ENCODE measurements around the gene AHSP. TPM values are rescaled to one million over a fixed set of nuclear protein-coding genes. Genes with fewer than 3 reads are reported as not detected.
A peak's percentile ranks its signal among the peaks of the same experiment; 100 is the strongest.
"Not testable (repeated sequence)": the region's sequence is repeated elsewhere in the genome, so short reads cannot be mapped to it uniquely, and the experiment has no call there.

Gene AHSP
- total RNA-seq, 1 donor from 2014 or later: not detected

DNA sequence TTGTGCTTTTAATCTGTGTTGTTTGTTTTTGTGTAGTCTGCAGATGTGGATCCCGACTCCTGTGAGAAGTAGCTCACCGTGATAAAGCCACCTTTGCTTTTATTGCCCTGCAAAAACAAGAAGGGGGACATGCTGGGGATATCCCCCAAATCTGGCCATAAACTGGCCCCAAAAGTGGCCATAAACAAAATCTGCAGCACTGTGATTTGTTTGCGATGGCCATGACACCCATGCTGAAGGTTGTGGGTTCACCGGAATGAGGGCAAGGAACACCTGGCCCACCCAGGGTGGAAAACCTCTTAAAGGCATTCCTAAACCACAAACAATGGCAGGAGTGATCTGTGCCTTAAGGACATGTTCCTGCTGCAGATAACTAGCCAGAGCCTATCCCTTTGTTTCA is 15.1 kb downstream of the AHSP start:
- Mint-ChIP-seq H3K9me3 (peaks cover 23% of the 10 kb centered on the region), H3K4me1 (ENCODE audit: low read depth) (no peaks in the 10 kb centered on the region), H3K4me3 (no peak overlapping the region), H3K27me3 (ENCODE audit: insufficient read depth) (peaks cover 14% of the 10 kb centered on the region), H3K27ac (no peak overlapping the region), H3K36me3 (ENCODE audit: low read depth) (no peaks in the 10 kb centered on the region)
- no peak for DNase-seq (ENCODE audit: low spot score)
- intact Hi-C loops (cut with micrococcal nuclease): no loop called here

GRCh38 chr16:31561426-31562233 is 33.9 kb downstream of the AHSP start:
- intact Hi-C loops (cut with micrococcal nuclease): no loop called here
- Mint-ChIP-seq H3K4me3 (no peak overlapping the region), H3K36me3 (ENCODE audit: low read depth) (no peaks in the 10 kb centered on the region), H3K9me3 (no peaks in the 10 kb centered on the region), H3K4me1 (ENCODE audit: low read depth) (no peaks in the 10 kb centered on the region), H3K27ac (no peak overlapping the region), H3K27me3 (ENCODE audit: insufficient read depth) (peaks cover 2% of the 10 kb centered on the region)
- no peak for DNase-seq (ENCODE audit: low spot score)

DNA sequence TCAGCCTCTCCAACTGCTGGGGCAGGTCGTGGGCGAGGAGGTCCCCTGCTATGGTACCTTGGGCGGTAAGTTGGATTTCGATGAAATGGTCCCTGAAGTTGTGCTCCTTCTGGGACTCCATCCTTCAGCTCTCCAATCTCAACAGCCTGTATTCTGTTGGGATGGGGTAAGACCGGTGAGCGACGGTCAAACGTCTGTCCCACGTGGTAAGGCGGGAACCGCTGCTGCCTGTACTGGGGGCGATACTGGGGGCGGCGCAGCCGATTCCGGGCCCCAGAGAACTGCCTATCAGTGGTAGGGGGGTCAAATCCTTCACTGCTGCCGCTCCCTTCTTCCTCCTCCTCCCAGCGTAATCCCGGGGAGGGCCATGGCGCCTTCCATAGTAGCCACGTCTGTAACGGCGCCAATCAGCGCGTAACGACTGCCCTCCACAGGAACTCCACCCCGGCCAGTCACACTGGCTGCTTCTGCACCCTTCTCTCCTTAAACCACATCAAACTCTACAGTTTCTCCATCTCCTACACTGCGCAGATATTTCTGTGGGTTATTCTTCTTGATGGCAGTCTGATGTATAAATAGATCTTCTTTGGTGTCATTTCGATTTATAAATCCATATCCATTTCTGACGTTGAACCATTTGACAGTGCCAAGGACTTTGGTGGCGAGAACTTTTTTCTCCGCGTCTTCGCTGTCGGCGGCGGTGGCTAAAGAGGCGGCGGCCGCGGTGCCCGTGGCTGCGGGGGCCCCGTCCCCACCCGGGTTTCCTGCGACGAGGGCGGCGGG is 41.1 kb downstream of the AHSP start:
- intact Hi-C loops (cut with micrococcal nuclease): no loop called here
- Mint-ChIP-seq H3K27ac (no peak overlapping the region), H3K4me1 (ENCODE audit: low read depth) (no peaks in the 10 kb centered on the region), H3K36me3 (ENCODE audit: low read depth) (no peaks in the 10 kb centered on the region), H3K9me3 (peaks cover 23% of the 10 kb centered on the region), H3K4me3 (peak overlapping the region; percentile 16), H3K27me3 (ENCODE audit: insufficient read depth) (peaks cover 32% of the 10 kb centered on the region)
- no peak for DNase-seq (ENCODE audit: low spot score)

- H3K9me3 Mint-ChIP-seq: peaks cover 27% of the 10 kb centered on the region
- peaks cover 32% of the 10 kb centered on the region for H3K27me3 Mint-ChIP-seq (ENCODE audit: insufficient read depth)
- H3K4me1 Mint-ChIP-seq (ENCODE audit: low read depth): no peaks in the 10 kb centered on the region
These were observed 41.6 kb downstream of the AHSP start for GRCh38 chr16:31569360-31569717.

GRCh38 chr16:31572821-31573220 is 45.1 kb downstream of the AHSP start:
- no peak overlapping the region for H3K27ac Mint-ChIP-seq
- peaks cover 22% of the 10 kb centered on the region for H3K27me3 Mint-ChIP-seq (ENCODE audit: insufficient read depth)
- no peaks in the 10 kb centered on the region for H3K36me3 Mint-ChIP-seq (ENCODE audit: low read depth)
- no peaks in the 10 kb centered on the region for H3K4me1 Mint-ChIP-seq (ENCODE audit: low read depth)
- intact Hi-C loops (cut with micrococcal nuclease): no loop called here
- DNase-seq (ENCODE audit: low spot score): no peak
- H3K9me3 Mint-ChIP-seq: peaks cover 38% of the 10 kb centered on the region
- no peak overlapping the region for H3K4me3 Mint-ChIP-seq

More at GRCh38 chr16:31569360-31569717, 41.6 kb downstream of the AHSP start:
- no peak for DNase-seq (ENCODE audit: low spot score)
- Mint-ChIP-seq H3K36me3 (ENCODE audit: low read depth) (no peaks in the 10 kb centered on the region), H3K27ac (no peak overlapping the region), H3K4me3 (no peak overlapping the region)
- intact Hi-C loops (cut with micrococcal nuclease): no loop called here

DNA sequence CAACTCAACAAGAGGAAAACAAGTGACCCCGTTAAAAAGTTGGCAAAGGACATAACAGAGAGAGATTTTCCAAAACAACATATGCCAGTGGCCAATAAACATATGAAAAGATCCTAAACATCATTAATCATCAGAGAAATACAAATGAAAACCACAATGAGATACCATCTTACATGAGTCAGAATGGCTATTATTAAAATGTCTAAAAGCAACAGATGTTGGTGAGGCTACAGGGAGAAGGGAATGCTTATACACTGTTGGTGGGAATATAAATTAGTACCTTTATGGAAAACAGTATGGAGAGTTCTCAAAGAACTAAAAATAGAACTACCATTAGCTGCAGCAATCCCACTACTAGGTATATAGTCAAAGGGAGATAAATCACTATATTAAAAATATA is 46.5 kb downstream of the AHSP start:
- H3K4me1 Mint-ChIP-seq (ENCODE audit: low read depth); H3K27ac Mint-ChIP-seq; DNase-seq (ENCODE audit: low spot score); H3K4me3 Mint-ChIP-seq; intact Hi-C loops (cut with micrococcal nuclease); H3K36me3 Mint-ChIP-seq (ENCODE audit: low read depth): not testable (repeated sequence)
- Mint-ChIP-seq H3K27me3 (ENCODE audit: insufficient read depth) (peaks cover 15% of the 10 kb centered on the region), H3K9me3 (peaks cover 49% of the 10 kb centered on the region)

DNA sequence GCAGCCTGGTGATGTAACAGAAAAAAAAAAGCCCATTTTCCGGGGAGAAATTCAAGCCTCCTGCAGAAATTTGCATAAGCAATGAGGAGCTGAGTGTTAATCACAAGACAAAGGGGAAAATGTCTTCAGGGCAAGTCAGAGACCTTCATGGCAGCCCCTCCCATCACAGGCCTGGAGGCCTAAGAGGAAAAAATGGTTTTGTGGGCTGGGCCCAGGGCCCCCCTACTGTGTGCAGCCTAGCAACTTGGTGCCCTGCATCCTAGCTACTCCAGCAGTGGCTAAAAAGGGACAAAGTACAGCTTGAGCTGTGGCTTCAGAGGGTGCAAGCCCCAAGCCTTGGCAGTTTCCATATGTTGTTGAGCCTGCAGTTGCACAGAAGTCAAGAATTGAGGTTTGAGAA is 49.7 kb downstream of the AHSP start:
- H3K27ac Mint-ChIP-seq: no peak overlapping the region
- DNase-seq (ENCODE audit: low spot score): no peak
- intact Hi-C loops (cut with micrococcal nuclease): no loop called here
- no peak overlapping the region for H3K4me3 Mint-ChIP-seq
- no peaks in the 10 kb centered on the region for H3K4me1 Mint-ChIP-seq (ENCODE audit: low read depth)
- H3K36me3 Mint-ChIP-seq (ENCODE audit: low read depth): no peaks in the 10 kb centered on the region
- peaks cover 50% of the 10 kb centered on the region for H3K9me3 Mint-ChIP-seq
- peaks cover 2% of the 10 kb centered on the region for H3K27me3 Mint-ChIP-seq (ENCODE audit: insufficient read depth)

Other genes with a start within 250 kb of the AHSP start
- 63.8 and 65.0 TPM in 2 replicates for gene ITGAX, start 172.7 kb upstream of the AHSP start, total RNA-seq
- gene ITGAD, start 134.6 kb upstream of the AHSP start, total RNA-seq: not detected in 2 replicates
- not detected in 2 replicates for gene COX6A2, start 99.5 kb upstream of the AHSP start, total RNA-seq
- 0.21 and 0.22 TPM in 2 replicates for gene ZNF843, start 85.1 kb upstream of the AHSP start, total RNA-seq
- 11.2 and 12.7 TPM in 2 replicates for gene ARMC5, start 68.4 kb upstream of the AHSP start, total RNA-seq
- gene TGFB1I1, start 55.7 kb upstream of the AHSP start, total RNA-seq: 0.78 and 1.2 TPM in 2 replicates
- gene SLC5A2, start 44.8 kb upstream of the AHSP start, total RNA-seq: not detected in 2 replicates
- 36.3 and 42.2 TPM in 2 replicates for gene RUSF1, start 19.5 kb upstream of the AHSP start, total RNA-seq

All from activated T-helper 1 cell treated with anti-CD3 and anti-CD28 coated beads, Interleukin-12 subunit alpha, Interleukin-12 subunit beta, Interleukin-2, Interleukin-4 antibody, amounts not matched to agents 30 ng/mL and 10 ng/mL and 1 ng/mL, durations not matched to agents 14 hours and 24 hours and 36 hours (primary cell).